SU-DHL-6 (cell line): ENCODE data around the gene SIRT4.

Experiments
- H2AFZ ChIP-seq: fragments of 200-600 bp; sonication (generic); 2 replicates; pipeline ENCODE4 v1.6.1; 2014; ENCODE audit warnings: low read depth, mild to moderate bottlenecking, moderate library complexity, mixed read lengths, antibody characterized with exemption, low read length; ENCODE audit not compliant: severe bottlenecking
- H3F3A ChIP-seq: fragments of 200-600 bp; shearing (Covaris generic); 2 replicates; pipeline ENCODE4 v1.6.0; 2016; ENCODE audit warnings: antibody characterized with exemption, mild to moderate bottlenecking; ENCODE audit not compliant: insufficient read depth
- H3K27ac ChIP-seq: fragments of 200-600 bp; sonication (generic); 2 replicates; pipeline ENCODE4 v1.5.1; 2016; ENCODE audit warnings: low read depth, mild to moderate bottlenecking, low read length, moderate library complexity, mixed read lengths
- H3K27me3 ChIP-seq: fragments of 200-600 bp; sonication (generic), shearing (Covaris generic); 2 replicates; pipeline ENCODE4 v1.6.0; 2014; ENCODE audit warnings: mild to moderate bottlenecking, low read length
- H3K36me3 ChIP-seq: fragments of 200-600 bp; sonication (generic); 2 replicates; pipeline ENCODE4 v1.6.1; 2014; ENCODE audit warnings: mild to moderate bottlenecking, low read length, mixed read lengths
- H3K4me2 ChIP-seq: fragments of 300-600, 200-600 bp; shearing (Covaris generic), sonication (generic); 2 replicates; pipeline ENCODE4 v1.6.0; 2014; ENCODE audit warnings: low read length, low read depth, mild to moderate bottlenecking; ENCODE audit not compliant: poor library complexity, severe bottlenecking
- H3K4me3 ChIP-seq: fragments of 200-600 bp; sonication (generic); 2 replicates; pipeline ENCODE4 v1.5.1; 2014; ENCODE audit warnings: antibody characterized with exemption, low read length, mild to moderate bottlenecking, mixed read lengths; ENCODE audit not compliant: insufficient read depth, poor library complexity, severe bottlenecking
- H3K79me2 ChIP-seq: fragments of 200-600 bp; sonication (generic); 2 replicates; pipeline ENCODE4 v1.6.1; 2014; ENCODE audit warnings: mild to moderate bottlenecking, low read length, moderate library complexity; ENCODE audit not compliant: insufficient read depth
- H3K9ac ChIP-seq: fragments of 200-600 bp; sonication (generic); 2 replicates; pipeline ENCODE4 v1.7.0; 2014; ENCODE audit warnings: mild to moderate bottlenecking, low read length
- H3K9me2 ChIP-seq: fragments of 200-600 bp; sonication (generic); replicated peaks from 2 replicates; pipeline ENCODE4 v1.6.1; 2014; ENCODE audit warnings: low read length; ENCODE audit not compliant: insufficient read depth
- H3K9me3 ChIP-seq: fragments of 200-600 bp; sonication (generic); 2 replicates; pipeline ENCODE4 v1.6.1; 2014; ENCODE audit warnings: low read length, mixed read lengths; ENCODE audit not compliant: insufficient read depth
- H4K20me1 ChIP-seq: fragments of 200-600 bp; sonication (generic); 2 replicates; pipeline ENCODE4 v1.6.1; 2014; ENCODE audit warnings: low read depth, mild to moderate bottlenecking, antibody characterized with exemption, low read length, moderate library complexity, mixed read lengths
- EZH2phosphoT487 ChIP-seq: fragments of 200-600 bp; sonication (generic), shearing (Covaris generic); conservative IDR thresholded peaks from 2 replicates; pipeline ENCODE4 v1.6.1; 2018; ENCODE audit warnings: mild to moderate bottlenecking, antibody characterized with exemption, low read length, moderate library complexity, mixed read lengths
- TF ChIP-seq, protein P1 (sequence below): fragments of 200-600 bp; sonication (generic); IDR thresholded peaks from one replicate; pipeline ENCODE4 v1.5.1; 2017; ENCODE audit warnings: antibody characterized with exemption, mild to moderate bottlenecking, low read length, moderate library complexity; ENCODE audit not compliant: insufficient read depth, poor library complexity, severe bottlenecking

The SIRT4 gene

DNA sequence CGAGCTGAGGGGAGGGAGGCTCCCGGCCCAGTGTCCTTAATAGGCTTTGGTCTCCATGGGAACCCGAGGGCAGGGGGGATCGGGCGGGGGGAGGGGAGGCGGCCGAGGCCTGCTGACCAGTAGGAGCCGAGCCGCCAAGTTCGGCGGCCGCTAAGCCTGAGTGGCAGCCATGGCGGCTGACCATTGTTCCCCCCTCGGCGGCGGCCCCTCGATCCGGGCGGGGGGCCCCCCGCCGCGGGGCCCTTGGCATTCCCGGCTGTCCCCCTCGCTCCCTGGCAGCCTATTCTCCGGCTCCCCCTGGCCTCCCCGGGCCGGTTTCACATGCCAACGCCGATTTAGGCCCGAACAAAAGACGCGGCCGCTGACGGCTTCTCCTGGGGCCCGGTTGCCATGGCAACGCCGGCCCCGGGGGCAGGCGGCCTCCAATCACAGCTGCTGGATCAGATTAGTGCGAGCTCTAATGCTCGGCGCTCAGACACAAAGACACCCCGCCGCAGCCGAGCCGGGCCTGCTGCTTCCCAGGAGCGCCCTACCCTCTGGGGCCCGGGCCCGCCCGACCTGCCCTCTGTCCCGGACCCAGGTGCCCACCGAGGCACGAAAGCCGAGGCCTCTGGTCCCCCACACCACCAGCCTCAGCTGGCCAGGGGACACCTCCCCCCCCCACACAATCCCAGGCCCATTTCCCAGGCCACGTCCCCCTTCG lies 59.5 kb downstream of the SIRT4 start:
- Histone ChIP-seq H3F3A (no peaks in the 10 kb centered on the region), H3K9me3 (no peaks in the 10 kb centered on the region), H3K9ac (no peak overlapping the region), H3K4me2 (no peak overlapping the region), H3K79me2 (no peaks in the 10 kb centered on the region), H3K27ac (no peak overlapping the region), H3K4me3 (no peak overlapping the region), H3K9me2 (no peaks in the 10 kb centered on the region), H4K20me1 (no peaks in the 10 kb centered on the region), H2AFZ (no peak overlapping the region), H3K27me3 (no peaks in the 10 kb centered on the region), H3K36me3 (no peaks in the 10 kb centered on the region)
- TF ChIP-seq, protein P1, sequence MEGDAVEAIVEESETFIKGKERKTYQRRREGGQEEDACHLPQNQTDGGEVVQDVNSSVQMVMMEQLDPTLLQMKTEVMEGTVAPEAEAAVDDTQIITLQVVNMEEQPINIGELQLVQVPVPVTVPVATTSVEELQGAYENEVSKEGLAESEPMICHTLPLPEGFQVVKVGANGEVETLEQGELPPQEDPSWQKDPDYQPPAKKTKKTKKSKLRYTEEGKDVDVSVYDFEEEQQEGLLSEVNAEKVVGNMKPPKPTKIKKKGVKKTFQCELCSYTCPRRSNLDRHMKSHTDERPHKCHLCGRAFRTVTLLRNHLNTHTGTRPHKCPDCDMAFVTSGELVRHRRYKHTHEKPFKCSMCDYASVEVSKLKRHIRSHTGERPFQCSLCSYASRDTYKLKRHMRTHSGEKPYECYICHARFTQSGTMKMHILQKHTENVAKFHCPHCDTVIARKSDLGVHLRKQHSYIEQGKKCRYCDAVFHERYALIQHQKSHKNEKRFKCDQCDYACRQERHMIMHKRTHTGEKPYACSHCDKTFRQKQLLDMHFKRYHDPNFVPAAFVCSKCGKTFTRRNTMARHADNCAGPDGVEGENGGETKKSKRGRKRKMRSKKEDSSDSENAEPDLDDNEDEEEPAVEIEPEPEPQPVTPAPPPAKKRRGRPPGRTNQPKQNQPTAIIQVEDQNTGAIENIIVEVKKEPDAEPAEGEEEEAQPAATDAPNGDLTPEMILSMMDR, result no peak
- no peak for TF ChIP-seq EZH2phosphoT487
